Esophagus muscularis mucosa (tissue), 4 donors: ENCODE measurements around the gene LRFN5.
"Not testable (repeated sequence)": the region's sequence is repeated elsewhere in the genome, so short reads cannot be mapped to it uniquely, and the experiment has no call there.

Experiments
- CTCF ChIP-seq, 3 experiments: fragments of 200-600 bp in 2 of 3; fragments of 450-650 bp in 1 of 3; sonication (generic) in 2 of 3; IDR thresholded peaks; one replicate each; pipeline ENCODE4 v1.5.1; 2017 to 2019; ENCODE audit warnings: antibody characterized with exemption in 3 of 3, mild to moderate bottlenecking in 2 of 3, moderate library complexity in 1 of 3
- EP300 ChIP-seq: sonication (generic); formaldehyde crosslinking; IDR thresholded peaks from one replicate; pipeline ENCODE4 v1.6.1; 2017; ENCODE audit warnings: antibody characterized with exemption
- POLR2A ChIP-seq: fragments of 450-650 bp; IDR thresholded peaks from one replicate; pipeline ENCODE4 v1.6.1; 2017; ENCODE audit warnings: antibody characterized with exemption, moderate library complexity, mild to moderate bottlenecking, low read depth
- POLR2AphosphoS5 ChIP-seq, 2 donors: sonication (generic); formaldehyde crosslinking; IDR thresholded peaks; one replicate each; pipeline ENCODE4 v1.6.1; 2017; ENCODE audit warnings: antibody characterized with exemption in 2 of 2

- not testable (repeated sequence) for TF ChIP-seq CTCF (IDR thresholded peaks at IDR 0.05); POLR2A; POLR2AphosphoS5 (IDR thresholded peaks at IDR 0.05); EP300
These were observed 304.5 kb downstream of the LRFN5 start for GRCh38 chr14:41911155-41911554.
